ENCODE results near the gene DIS3L2. TPM values are rescaled to one million over a fixed set of nuclear protein-coding genes. Genes with fewer than 3 reads are reported as not detected.

Gene DIS3L2
- total RNA-seq, 6 donors from 2014 or later, result 31.2 to 98.5 (median 50.3) TPM

DNA sequence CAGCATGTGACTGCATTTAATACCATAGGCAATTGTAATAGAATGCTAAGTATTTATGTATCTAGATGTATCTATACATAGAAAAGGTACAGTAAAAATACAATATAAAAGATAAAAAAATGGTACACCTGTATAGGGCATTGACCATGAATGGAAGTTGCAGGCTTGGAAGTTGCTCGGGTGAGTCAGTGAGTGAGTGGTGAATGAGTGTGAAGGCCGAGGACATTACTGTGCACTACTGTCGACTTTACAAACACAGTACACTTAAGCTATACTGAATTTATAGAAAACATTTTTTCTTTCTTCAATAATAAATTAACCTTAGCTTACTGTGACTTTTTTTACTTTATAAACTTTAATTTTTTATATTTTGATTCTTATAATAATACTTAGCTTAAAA lies 8.9 kb downstream of the DIS3L2 start:
- Histone ChIP-seq H3K27me3 (no peaks in the 10 kb centered on the region), H3K36me3 (no peaks in the 10 kb centered on the region), H3K9me3 (no peaks in the 10 kb centered on the region), H3K27ac (no peak overlapping the region), H3K4me1 (no peaks in the 10 kb centered on the region), H3K4me3 (no peak overlapping the region)
- 94 to 96% methylated on average over 3 of the region's 3 CpGs for WGBS, 2 donors
- DNase-seq (no peak), ATAC-seq (ENCODE audit: low FRiP score in 2 of 2) (no peak)
- TF ChIP-seq POLR2AphosphoS5 (IDR thresholded peaks at IDR 0.05) (no peak), EP300 (IDR thresholded peaks at IDR 0.05) (no peak), POLR2A (IDR thresholded peaks at IDR 0.05) (no peak)
- TF ChIP-seq, protein P1, sequence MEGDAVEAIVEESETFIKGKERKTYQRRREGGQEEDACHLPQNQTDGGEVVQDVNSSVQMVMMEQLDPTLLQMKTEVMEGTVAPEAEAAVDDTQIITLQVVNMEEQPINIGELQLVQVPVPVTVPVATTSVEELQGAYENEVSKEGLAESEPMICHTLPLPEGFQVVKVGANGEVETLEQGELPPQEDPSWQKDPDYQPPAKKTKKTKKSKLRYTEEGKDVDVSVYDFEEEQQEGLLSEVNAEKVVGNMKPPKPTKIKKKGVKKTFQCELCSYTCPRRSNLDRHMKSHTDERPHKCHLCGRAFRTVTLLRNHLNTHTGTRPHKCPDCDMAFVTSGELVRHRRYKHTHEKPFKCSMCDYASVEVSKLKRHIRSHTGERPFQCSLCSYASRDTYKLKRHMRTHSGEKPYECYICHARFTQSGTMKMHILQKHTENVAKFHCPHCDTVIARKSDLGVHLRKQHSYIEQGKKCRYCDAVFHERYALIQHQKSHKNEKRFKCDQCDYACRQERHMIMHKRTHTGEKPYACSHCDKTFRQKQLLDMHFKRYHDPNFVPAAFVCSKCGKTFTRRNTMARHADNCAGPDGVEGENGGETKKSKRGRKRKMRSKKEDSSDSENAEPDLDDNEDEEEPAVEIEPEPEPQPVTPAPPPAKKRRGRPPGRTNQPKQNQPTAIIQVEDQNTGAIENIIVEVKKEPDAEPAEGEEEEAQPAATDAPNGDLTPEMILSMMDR (IDR thresholded peaks at IDR 0.05), result no peak

DNA sequence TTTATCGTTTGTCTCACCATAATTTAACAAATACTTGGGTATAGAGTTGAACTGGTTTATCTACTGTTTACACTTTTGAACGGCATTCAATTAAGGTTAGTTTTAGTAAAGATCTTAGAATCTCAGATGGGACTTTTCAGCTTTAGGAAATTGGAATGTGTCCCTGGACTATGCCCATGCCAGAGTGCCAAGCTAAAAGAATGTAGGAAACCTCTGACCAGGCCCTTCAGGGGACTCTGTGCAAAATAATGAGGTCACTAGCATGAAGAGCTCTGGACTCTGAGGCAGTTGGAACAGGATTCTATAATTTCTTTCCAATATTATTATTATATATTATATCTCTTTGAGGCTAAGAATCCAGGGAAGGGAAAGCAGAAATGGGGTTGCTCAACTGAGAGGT lies 13.5 kb downstream of the DIS3L2 start:
- DNase-seq, result no peak
- WGBS, 2 donors, result 81 to 83% methylated on average over 2 of the region's 2 CpGs
- no peaks in the 10 kb centered on the region for H3K36me3 ChIP-seq

DNA sequence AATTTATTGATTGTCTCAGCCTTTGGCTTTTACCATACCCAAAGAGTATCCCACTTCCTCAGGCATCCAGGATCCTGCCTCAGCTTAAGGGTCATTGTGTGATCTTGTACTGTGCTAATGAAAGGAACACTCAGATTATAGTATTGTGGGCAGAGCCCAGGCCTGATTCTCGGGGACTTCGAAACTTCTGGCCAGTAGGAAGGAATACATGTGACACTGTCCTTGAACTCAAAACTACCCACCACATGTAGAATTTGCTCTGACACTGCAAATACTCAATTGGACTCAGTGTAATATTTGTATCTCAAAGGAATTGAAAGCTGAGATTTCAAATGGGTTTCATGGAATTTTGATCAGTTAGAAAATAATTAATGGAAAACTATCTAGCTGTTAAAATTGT lies 15.9 kb downstream of the DIS3L2 start:
- H3K36me3 ChIP-seq, result no peaks in the 10 kb centered on the region
- ATAC-seq (ENCODE audit: low FRiP score in 2 of 2) (no peak), DNase-seq (no peak)
- 78 to 86% methylated on average over 2 of the region's 2 CpGs for WGBS, 2 donors
- H3K9me3 ChIP-seq, result no peaks in the 10 kb centered on the region
- no peaks in the 10 kb centered on the region for H3K27me3 ChIP-seq
- no peak for TF ChIP-seq POLR2AphosphoS5 (IDR thresholded peaks at IDR 0.05)
- TF ChIP-seq, protein P1 (IDR thresholded peaks at IDR 0.05), result no peak
- no peak for TF ChIP-seq POLR2A (IDR thresholded peaks at IDR 0.05)
- TF ChIP-seq EP300 (IDR thresholded peaks at IDR 0.05), result no peak
- H3K4me1 ChIP-seq, result no peaks in the 10 kb centered on the region
- no peak overlapping the region for H3K27ac ChIP-seq
- no peak overlapping the region for H3K4me3 ChIP-seq

More for the DNA sequence above, 13.5 kb downstream of the DIS3L2 start:
- Histone ChIP-seq H3K4me1 (no peaks in the 10 kb centered on the region), H3K27me3 (no peaks in the 10 kb centered on the region), H3K4me3 (no peak overlapping the region), H3K9me3 (no peaks in the 10 kb centered on the region), H3K27ac (no peak overlapping the region)
- no peak for TF ChIP-seq POLR2A (IDR thresholded peaks at IDR 0.05)
- TF ChIP-seq EP300 (IDR thresholded peaks at IDR 0.05), result no peak
- TF ChIP-seq, protein P1 (IDR thresholded peaks at IDR 0.05), result no peak
- no peak for TF ChIP-seq POLR2AphosphoS5 (IDR thresholded peaks at IDR 0.05)
- ATAC-seq (ENCODE audit: low FRiP score in 2 of 2), result no peak

DNA sequence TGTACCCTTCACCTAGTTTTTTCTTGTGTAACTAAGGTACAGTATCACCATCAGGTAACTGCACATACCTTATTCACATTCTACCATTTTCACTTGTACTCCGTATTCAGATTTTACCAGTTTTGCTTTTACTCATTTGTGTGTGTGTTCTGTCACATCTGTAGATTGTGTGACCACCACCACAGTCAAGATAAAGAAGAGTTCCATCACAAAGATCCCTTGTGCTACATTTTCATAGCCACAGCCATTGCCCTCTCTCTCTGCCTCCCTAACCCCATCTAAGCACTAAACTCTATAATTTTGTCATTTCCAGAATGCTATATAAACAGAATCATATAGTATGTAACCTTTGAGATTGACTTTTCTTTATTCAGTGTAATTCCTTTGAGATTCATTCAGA lies 23.5 kb downstream of the DIS3L2 start:
- WGBS, 2 donors, result 0 to 85% methylated on average over 1 of the region's 1 CpG
- no peak for ATAC-seq (ENCODE audit: low FRiP score in 2 of 2)

DNA sequence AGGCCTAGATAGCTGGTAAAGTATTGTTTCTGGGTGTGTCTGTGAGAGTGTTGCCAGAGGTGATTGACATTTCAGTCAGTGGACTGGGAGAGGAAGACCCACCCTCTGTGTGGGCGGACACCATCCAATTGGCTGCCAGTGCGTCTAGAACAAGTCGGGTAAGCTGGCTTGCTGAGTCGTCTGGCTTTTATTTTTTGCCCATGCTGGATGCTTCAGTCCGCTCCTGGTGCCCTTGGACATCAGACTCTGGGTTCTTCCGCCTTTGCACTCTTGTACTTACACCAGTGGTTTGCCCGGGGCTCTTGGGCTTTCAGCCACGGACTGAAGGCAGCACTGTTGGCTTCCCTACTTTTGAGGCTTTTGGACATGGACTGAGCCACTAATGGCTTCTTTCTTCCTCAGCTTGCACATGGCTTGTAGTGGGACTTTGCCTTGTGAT lies 24.3 kb downstream of the DIS3L2 start:
- Histone ChIP-seq H3K27me3 (no peaks in the 10 kb centered on the region), H3K36me3 (no peaks in the 10 kb centered on the region), H3K4me1 (no peaks in the 10 kb centered on the region), H3K4me3 (no peak overlapping the region), H3K27ac (no peak overlapping the region), H3K9me3 (no peaks in the 10 kb centered on the region)
- TF ChIP-seq EP300 (IDR thresholded peaks at IDR 0.05) (no peak), POLR2AphosphoS5 (IDR thresholded peaks at IDR 0.05) (no peak), POLR2A (IDR thresholded peaks at IDR 0.05) (no peak)
- TF ChIP-seq, protein P1 (IDR thresholded peaks at IDR 0.05), result no peak
- no peak for DNase-seq
- no peak for ATAC-seq (ENCODE audit: low FRiP score in 2 of 2)
- WGBS, 2 donors, result 91% methylated on average over 8 of the region's 8 CpGs

More for the DNA sequence above, 23.5 kb downstream of the DIS3L2 start:
- Histone ChIP-seq H3K4me3 (no peak overlapping the region), H3K27ac (no peak overlapping the region), H3K27me3 (no peaks in the 10 kb centered on the region), H3K9me3 (no peaks in the 10 kb centered on the region), H3K4me1 (no peaks in the 10 kb centered on the region), H3K36me3 (no peaks in the 10 kb centered on the region)
- TF ChIP-seq POLR2A (IDR thresholded peaks at IDR 0.05), result no peak
- TF ChIP-seq EP300 (IDR thresholded peaks at IDR 0.05), result no peak
- TF ChIP-seq POLR2AphosphoS5 (IDR thresholded peaks at IDR 0.05), result no peak
- TF ChIP-seq, protein P1 (IDR thresholded peaks at IDR 0.05), result no peak
- no peak for DNase-seq
